Lung (tissue), 12 donors: Measurements from ENCODE around the gene ZNF579. TPM values are rescaled to one million over a fixed set of nuclear protein-coding genes. Genes with fewer than 3 reads are reported as not detected.

Experiments used
- ATAC-seq: fragments of 200-7000 bp; cut with Tn5 transposase; one replicate; pipeline ENCODE4 v1.9.1; 2020; ENCODE audit warnings: moderate number of reproducible peaks; ENCODE audit not compliant: insufficient read depth, low FRiP score
- DNase-seq, 3 donors: peaks; one replicate each; pipeline ENCODE4 v3.0.0-alpha.2; 2013 to 2017
- H3K27ac ChIP-seq, 2 donors: one replicate each; pipeline ENCODE4 v1.5.1; 2013; ENCODE audit warnings: mild to moderate bottlenecking in 2 of 2, moderate library complexity in 2 of 2, control low read depth in 1 of 2, inconsistent platforms in 1 of 2, low read depth in 1 of 2, low read length in 1 of 2
- H3K27me3 ChIP-seq, 3 donors: one replicate each; pipeline ENCODE4 v1.5.1; 2013; ENCODE audit warnings: low read length in 2 of 3; ENCODE audit not compliant: control insufficient read depth in 3 of 3, insufficient read depth in 3 of 3
- H3K36me3 ChIP-seq, 4 donors: one replicate each; pipeline ENCODE4 v1.5.1; 2013; ENCODE audit warnings: low read length in 4 of 4, mild to moderate bottlenecking in 1 of 4, moderate library complexity in 1 of 4; ENCODE audit not compliant: control insufficient read depth in 4 of 4, insufficient read depth in 4 of 4
- H3K4me1 ChIP-seq, 5 donors: one replicate each; pipeline ENCODE4 v1.5.1; 2013; ENCODE audit warnings: low read length in 5 of 5, mild to moderate bottlenecking in 2 of 5, moderate library complexity in 1 of 5; ENCODE audit not compliant: control insufficient read depth in 5 of 5, insufficient read depth in 5 of 5
- H3K4me3 ChIP-seq: one replicate; pipeline ENCODE4 v1.5.1; 2013; ENCODE audit warnings: mild to moderate bottlenecking, control low read depth, moderate library complexity
- H3K9ac ChIP-seq, 2 donors: one replicate each; pipeline ENCODE4 v1.5.1; 2013; ENCODE audit warnings: low read length in 2 of 2, control low read depth in 1 of 2; ENCODE audit not compliant: insufficient read depth in 1 of 2
- H3K9me3 ChIP-seq, 4 donors: one replicate each; pipeline ENCODE4 v1.5.1; 2013; ENCODE audit warnings: low read length in 3 of 4, mild to moderate bottlenecking in 1 of 4, moderate library complexity in 1 of 4; ENCODE audit not compliant: control insufficient read depth in 4 of 4, insufficient read depth in 3 of 4
- CTCF ChIP-seq: IDR thresholded peaks from 2 replicates; pipeline ENCODE4 v1.5.1; 2012; ENCODE audit warnings: mild to moderate bottlenecking; ENCODE audit errors: control extremely low read depth, extremely low read depth
- WGBS, 2 donors: extraction: QIAGEN DNeasy Blood & Tissue Kit; methylation state at CpG; one replicate each; pipeline ENCODE4 v1.1.7; 2013; 5-methylcytosine and 5-hydroxymethylcytosine counted together
- polyA plus RNA-seq, 2 donors: library from polyadenylated mRNA; stranded (reverse); fragments of 200-250 nt; gene quantifications; one replicate each; pipeline ENCODE4 v1.2.1, GENCODE V29; 2013
- total RNA-seq, 2 donors: library from RNA; depleted of rRNA in 1 of 2; stranded (reverse); fragments of >200 nt in 1 of 2; gene quantifications; one replicate each; pipeline ENCODE4 v1.2.1, GENCODE V29; 2014 to 2021
- donor health status: control.
- donor health status: control.
- donor health status: Bipolar disorder and iron deficiency.
- donor health status: healthy.
- donor health status: DM: yes; HTN: yes; CAD: no.

Gene ZNF579
- total and polyA plus RNA-seq, 4 donors: 4.3 to 20.8 (median 10.1) TPM

DNA sequence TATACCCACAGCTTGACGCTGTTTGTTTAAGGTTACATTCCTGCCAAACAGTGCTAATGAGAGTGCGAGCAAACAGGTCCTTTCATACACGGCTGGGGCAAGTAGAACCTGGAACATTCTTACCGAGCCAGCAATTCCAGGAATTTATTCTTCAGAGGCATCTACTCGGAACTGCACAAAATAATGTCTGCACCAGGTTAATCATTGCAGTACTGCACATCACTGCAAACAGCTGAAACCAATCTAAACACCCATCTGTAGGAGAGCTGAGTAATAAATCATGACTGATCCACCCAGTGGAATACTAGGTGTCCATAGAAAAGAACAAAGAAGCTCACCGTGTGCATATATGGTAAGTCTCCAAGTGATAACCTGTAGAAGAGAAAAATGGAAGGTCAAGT lies 1.2 kb upstream of the ZNF579 start:
- H3K4me3 ChIP-seq: no peak overlapping the region
- DNase-seq: peak; percentile 33 to 72 (median 49)
- peak overlapping the region in 1 of 2 donors; percentile 70 for H3K27ac ChIP-seq
- WGBS, 2 donors: 27 to 56% methylated on average over 6 of the region's 6 CpGs
- H3K36me3 ChIP-seq: peaks cover 3 to 20% (median 5%) of the 10 kb centered on the region in 4 donors
- ATAC-seq: no peak
- no peaks in the 10 kb centered on the region for H3K27me3 ChIP-seq
- H3K4me1 ChIP-seq: peaks cover 3 to 18% (median 6%) of the 10 kb centered on the region in 5 donors
- TF ChIP-seq CTCF: no peak
- peaks cover 0 to 5% (median 0%) of the 10 kb centered on the region in 4 donors for H3K9me3 ChIP-seq
- H3K9ac ChIP-seq: no peak overlapping the region

GRCh38 chr19:55581145-55581822 lies 636 bp upstream of the ZNF579 start:
- ATAC-seq (no peak), DNase-seq (peak in 2 of 3 donors; percentile 26 to 29)
- Histone ChIP-seq H3K4me3 (peak overlapping the region; percentile 52), H3K9me3 (peaks cover 0 to 5% (median 0%) of the 10 kb centered on the region in 4 donors), H3K4me1 (peaks cover 3 to 15% (median 6%) of the 10 kb centered on the region in 5 donors), H3K36me3 (peaks cover 5 to 20% (median 6%) of the 10 kb centered on the region in 4 donors), H3K27me3 (no peaks in the 10 kb centered on the region), H3K27ac (peak overlapping the region; percentile 70 to 87), H3K9ac (peak overlapping the region; percentile 23 to 28)
- WGBS, 2 donors: 27 to 40% methylated on average over 12 of the region's 12 CpGs
- TF ChIP-seq CTCF: no peak

DNA sequence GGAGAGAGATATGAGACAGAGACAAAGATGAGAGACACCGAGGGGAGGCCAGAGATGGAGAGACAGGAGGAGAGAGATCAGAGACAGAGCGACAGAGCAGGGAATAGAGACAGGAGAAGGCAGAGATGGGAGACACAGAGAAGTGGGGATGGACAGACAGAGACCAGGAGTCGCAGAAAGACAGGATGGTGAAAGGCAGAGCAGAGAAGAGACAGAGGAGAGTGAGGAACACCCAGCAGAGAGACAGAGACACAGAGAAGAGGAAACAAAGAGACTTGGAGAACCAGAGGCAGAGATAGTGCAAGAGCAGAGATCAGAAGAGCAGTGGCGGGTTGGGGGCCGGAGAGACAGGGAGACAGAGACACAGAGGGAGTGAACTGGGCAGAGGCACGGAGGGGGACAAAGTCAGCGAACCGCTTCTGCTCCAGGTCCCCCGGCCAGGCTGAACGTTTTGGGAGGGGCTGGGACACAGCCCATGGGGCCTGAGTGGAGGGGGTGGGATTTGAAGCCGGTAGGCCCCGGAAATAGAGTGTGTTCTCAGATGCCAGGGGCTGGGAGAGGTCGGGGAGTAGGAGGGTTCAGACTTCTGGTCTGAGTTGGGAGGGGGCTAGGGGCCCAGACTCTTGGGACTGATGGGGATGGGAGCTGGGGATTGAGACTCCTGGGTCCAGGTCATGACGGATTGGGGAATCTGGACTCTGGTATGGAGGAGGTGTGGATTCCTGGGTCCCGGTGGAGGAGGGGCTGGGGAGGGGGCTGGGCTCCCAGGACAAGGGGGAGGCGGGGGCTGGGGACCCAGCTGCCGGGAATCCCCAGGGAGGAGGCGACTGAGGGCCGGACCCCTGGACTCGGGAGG lies 654 bp downstream of the ZNF579 start:
- peaks cover 5 to 20% (median 6%) of the 10 kb centered on the region in 4 donors for H3K36me3 ChIP-seq
- peaks cover 0 to 5% (median 0%) of the 10 kb centered on the region in 4 donors for H3K9me3 ChIP-seq
- peak; percentile 50 to 66 (median 63) for DNase-seq
- TF ChIP-seq CTCF: no peak
- no peak for ATAC-seq
- no peaks in the 10 kb centered on the region for H3K27me3 ChIP-seq
- H3K4me3 ChIP-seq: peak overlapping the region; percentile 52
- peak overlapping the region; percentile 55 to 85 for H3K27ac ChIP-seq
- peaks cover 3 to 11% (median 4%) of the 10 kb centered on the region in 5 donors for H3K4me1 ChIP-seq
- 12 to 14% methylated on average over 18 to 20 of the region's 20 CpGs for WGBS, 2 donors
- peak overlapping the region; percentile 80 to 86 for H3K9ac ChIP-seq
